Placental pericyte (primary cell): ENCODE measurements around the gene PTGR1. TPM values are rescaled to one million over a fixed set of nuclear protein-coding genes. Genes with fewer than 3 reads are reported as not detected.

Experiments used
- total RNA-seq: library from RNA; depleted of rRNA; stranded (reverse); fragments of >200 nt; gene quantifications from 2 replicates; pipeline ENCODE4 v1.2.3, GENCODE V29; 2012

PTGR1 gene
- 60.3 and 88.4 TPM in 2 replicates for total RNA-seq

DNA sequence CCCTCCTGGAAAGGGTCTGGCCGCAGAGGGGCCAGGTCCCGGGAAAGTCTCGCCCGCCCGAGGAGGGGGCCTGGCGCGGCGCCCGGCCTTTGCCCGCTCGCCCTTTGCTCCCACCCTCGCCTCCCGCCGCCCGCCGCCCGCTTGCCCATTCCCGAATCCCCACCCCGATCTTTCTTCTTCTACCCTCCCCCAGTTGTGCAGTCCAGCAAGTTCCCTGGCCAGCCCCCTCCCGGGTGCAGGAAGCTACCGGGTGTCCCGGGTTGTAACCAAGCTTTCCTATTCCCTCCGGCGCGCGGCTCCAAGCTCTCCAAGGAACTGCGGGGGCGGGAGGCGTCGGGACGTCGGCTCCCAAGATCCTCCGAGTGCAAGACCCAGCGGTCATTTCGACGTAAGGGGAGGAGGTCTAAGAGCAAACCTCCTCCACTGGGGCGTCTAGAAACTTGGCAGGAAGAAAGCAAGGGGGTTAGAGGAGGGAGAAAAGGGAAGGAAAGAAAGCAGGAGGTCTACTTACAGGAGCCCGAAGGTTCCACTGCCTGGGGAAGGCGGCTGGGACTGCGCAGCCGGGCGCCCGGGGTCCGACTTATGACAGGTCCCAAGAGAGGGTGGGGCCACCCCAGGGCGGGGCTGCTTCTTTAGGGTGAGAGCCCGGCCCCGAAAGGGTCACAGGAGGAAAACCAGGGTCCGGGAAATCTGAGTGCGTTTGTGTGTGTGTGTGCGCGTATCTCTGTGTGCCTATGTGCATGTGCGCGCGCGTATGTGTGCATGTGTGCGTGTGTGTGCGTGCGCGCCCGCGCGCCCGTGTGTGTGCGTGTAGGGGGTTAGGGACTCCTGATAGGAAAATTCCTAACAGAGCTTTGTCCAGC, at the start of gene PTGR1:
TSS of gene PTGR1 (minus strand) at position 556 of the 863 bp plus-strand sequence. CDS start 2,225 bp downstream, outside the sequence.

DNA sequence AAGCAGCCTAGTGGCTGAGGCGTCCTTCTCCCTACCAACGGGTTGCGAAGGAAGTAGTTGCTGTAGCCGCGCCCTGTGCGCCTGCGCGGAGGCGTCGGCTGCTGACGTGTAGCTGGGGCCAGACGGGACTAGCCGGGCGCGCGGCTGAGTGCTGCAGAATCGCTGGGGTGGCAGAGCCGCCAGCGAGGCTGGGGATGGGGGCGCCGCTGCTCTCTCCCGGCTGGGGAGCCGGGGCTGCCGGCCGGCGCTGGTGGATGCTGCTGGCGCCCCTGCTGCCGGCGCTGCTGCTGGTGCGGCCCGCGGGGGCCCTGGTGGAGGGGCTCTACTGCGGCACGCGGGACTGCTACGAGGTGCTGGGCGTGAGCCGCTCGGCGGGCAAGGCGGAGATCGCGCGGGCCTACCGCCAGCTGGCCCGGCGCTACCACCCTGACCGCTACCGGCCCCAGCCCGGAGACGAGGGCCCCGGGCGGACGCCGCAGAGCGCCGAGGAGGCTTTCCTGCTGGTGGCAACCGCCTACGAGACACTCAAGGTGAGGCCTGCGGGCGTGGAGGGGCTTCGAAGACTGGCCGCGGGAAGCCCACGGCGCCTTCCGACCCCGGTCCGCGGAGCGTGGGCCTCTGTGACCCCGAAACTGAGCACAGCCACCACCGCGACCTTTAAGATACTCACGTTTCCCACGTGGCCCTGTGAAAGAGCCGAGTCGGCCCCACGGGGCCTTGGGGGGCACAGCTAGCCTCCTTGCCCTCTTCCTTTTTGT, 31.9 kb upstream of the PTGR1 start, which contains the start of gene DNAJC25:
TSS of gene DNAJC25 (plus strand) at position 121 of the 758 bp plus-strand sequence. CDS start at position 195, 74 bp downstream.

DNA sequence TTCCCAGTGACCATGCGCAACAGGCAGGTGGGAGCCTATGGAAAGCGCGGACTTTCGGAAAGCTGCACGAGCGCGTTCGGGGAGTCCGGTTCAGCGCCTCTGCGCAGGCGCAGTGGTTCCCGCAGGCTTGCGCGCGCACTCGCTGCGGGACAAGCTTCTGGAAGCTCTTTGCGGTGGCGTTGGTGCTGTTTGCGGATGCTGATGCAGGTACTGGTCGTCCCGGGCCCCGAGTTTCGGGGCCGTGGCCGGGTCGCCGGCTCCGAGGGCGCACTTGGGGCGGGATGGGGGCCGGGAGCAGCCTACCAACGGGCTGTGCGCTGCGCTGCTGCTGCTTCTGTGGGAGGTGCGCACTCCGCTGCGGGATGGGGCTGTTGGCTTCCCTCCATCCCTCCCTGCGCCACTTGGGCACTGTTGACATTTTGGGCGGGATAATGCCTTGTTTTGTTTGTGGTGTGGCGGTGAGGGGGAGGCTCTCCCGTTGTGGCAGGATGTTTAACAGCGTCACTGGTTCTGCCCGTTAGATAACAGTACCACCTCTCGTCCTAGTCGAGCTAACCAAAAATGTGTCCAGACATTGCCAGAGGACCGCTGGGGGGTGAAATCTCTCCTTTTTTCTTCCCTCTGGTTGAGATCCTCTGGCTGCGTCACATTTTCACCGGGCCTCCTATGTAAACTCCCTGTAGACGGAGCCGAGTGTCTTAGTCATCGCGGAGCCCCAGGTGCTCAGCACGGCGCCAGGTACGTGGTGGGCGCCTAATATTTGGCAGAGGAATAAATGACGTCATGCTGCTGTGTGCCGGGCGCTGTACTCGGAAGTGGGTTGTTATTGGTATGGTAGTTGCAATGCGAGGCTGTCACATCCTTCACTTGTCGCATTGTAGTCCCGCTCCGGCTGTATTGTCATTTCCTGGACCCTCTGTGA, 74.1 kb downstream of the PTGR1 start, which contains the start of gene ZNF483:
TSS of gene ZNF483 (plus strand) at position 124 of the 922 bp plus-strand sequence. CDS start 2,217 bp downstream, outside the sequence.

Other genes starting within 250 kb of the PTGR1 start
- 117 and 127 TPM in 2 replicates for gene ECPAS, start 115.3 kb downstream of the PTGR1 start, total RNA-seq
- gene ZNF483, start 74.5 kb downstream of the PTGR1 start, total RNA-seq: 0.44 and 0.86 TPM in 2 replicates
- gene DNAJC25, start 31.7 kb upstream of the PTGR1 start, total RNA-seq: 8.6 and 13.8 TPM in 2 replicates
- 50.1 and 85.9 TPM in 2 replicates for gene GNG10, start 62.0 kb upstream of the PTGR1 start, total RNA-seq
- gene SHOC1, start 195.3 kb upstream of the PTGR1 start, total RNA-seq: under 0.01 and 0.14 TPM in 2 replicates